H1 (cell line): ENCODE data around the gene ZNF644. TPM values are rescaled to one million over a fixed set of nuclear protein-coding genes. Genes with fewer than 3 reads are reported as not detected.

Experiments used
- CTCF ChIA-PET: fragments of 300-600 bp; sonication (Branson Sonifier 250); formaldehyde crosslinking; loops from one replicate; lab custom pipeline; 2021; ENCODE audit not compliant: partially characterized antibody; lab: Charles Lee
- POLR2A ChIA-PET: fragments of 300-600 bp; sonication (Branson Sonifier 250); formaldehyde crosslinking; loops from one replicate; lab custom pipeline; 2021; ENCODE audit warnings: inconsistent platforms; ENCODE audit not compliant: partially characterized antibody; lab: Charles Lee
- DNase-seq, 2 experiments: peaks; one replicate each; pipeline versions ENCODE4 v3.0.0 to v3.0.0-alpha.2; 2010 to 2022; ENCODE audit warnings: low spot score in 2 of 2, low read depth in 1 of 2, mixed read lengths in 1 of 2
- FAIRE-seq: peaks from 2 replicates; lab custom pipeline; 2011; peaks lifted over from hg19 to GRCh38; lab: Jason Lieb, UNC
- H2AFZ ChIP-seq: 2 replicates; pipeline ENCODE4 v1.8.1; 2012; ENCODE audit warnings: low read length, inconsistent platforms
- H2AK5ac ChIP-seq: 2 replicates; pipeline ENCODE4 v1.6.1; 2013; ENCODE audit warnings: low read depth, low read length
- H2BK120ac ChIP-seq: replicated peaks from 2 replicates; pipeline ENCODE3; 2013; ENCODE audit warnings: low read depth, low read length, inconsistent platforms
- H2BK12ac ChIP-seq: 2 replicates; pipeline ENCODE4 v1.6.1; 2013; ENCODE audit warnings: low read depth, low read length
- H2BK15ac ChIP-seq: 2 replicates; pipeline ENCODE4 v1.6.1; 2013; ENCODE audit warnings: low read length
- H2BK20ac ChIP-seq: 2 replicates; pipeline ENCODE4 v1.6.1; 2013; ENCODE audit warnings: low read length
- H2BK5ac ChIP-seq: 2 replicates; pipeline ENCODE4 v1.6.1; 2013; ENCODE audit warnings: low read depth, low read length
- H3K14ac ChIP-seq: 2 replicates; pipeline ENCODE4 v1.6.1; 2013; ENCODE audit warnings: inconsistent platforms; ENCODE audit not compliant: insufficient read length
- H3K18ac ChIP-seq: 2 replicates; pipeline ENCODE4 v1.6.1; 2013; ENCODE audit warnings: low read length; ENCODE audit errors: extremely low read depth
- H3K23ac ChIP-seq: 2 replicates; pipeline ENCODE4 v1.6.1; 2013; ENCODE audit warnings: inconsistent platforms; ENCODE audit not compliant: insufficient read length
- H3K23me2 ChIP-seq: 2 replicates; pipeline ENCODE4 v1.6.1; 2013; ENCODE audit warnings: low read depth, low read length
- H3K27ac ChIP-seq: 2 replicates; pipeline ENCODE4 v1.6.1; 2011; ENCODE audit warnings: low read depth, low read length, inconsistent platforms
- H3K27me3 ChIP-seq, 4 experiments: replicated peaks in 1 of 4; 1 replicate in 1 of 4; 2 replicates in 3 of 4; pipeline versions ENCODE4 v1.6.1 to v1.8.1; 2011 to 2013; ENCODE audit warnings: low read length in 3 of 4, mild to moderate bottlenecking in 3 of 4, inconsistent platforms in 2 of 4, mixed read lengths in 2 of 4, moderate library complexity in 1 of 4; ENCODE audit not compliant: control insufficient read depth in 3 of 4, insufficient read depth in 3 of 4; ENCODE audit errors: extremely low read depth in 1 of 4
- H3K36me3 ChIP-seq, 4 experiments: 2 replicates each; pipeline versions ENCODE4 v1.6.1 to v1.8.1; 2011 to 2013; ENCODE audit warnings: mild to moderate bottlenecking in 4 of 4, low read length in 3 of 4, moderate library complexity in 2 of 4, control low read depth in 1 of 4, inconsistent platforms in 1 of 4; ENCODE audit not compliant: insufficient read depth in 4 of 4, control insufficient read depth in 2 of 4
- H3K4ac ChIP-seq: replicated peaks from 2 replicates; pipeline ENCODE3; 2013; ENCODE audit warnings: low read length, low read depth, mixed read lengths, inconsistent platforms; ENCODE audit not compliant: insufficient read length
- H3K4me1 ChIP-seq, 4 experiments: replicated peaks in 1 of 4; 1 replicate in 1 of 4; 2 replicates in 3 of 4; pipeline versions ENCODE4 v1.6.1 to v1.8.1; 2011 to 2013; ENCODE audit warnings: low read length in 3 of 4, inconsistent platforms in 2 of 4, mixed read lengths in 1 of 4; ENCODE audit not compliant: insufficient read depth in 4 of 4, control insufficient read depth in 3 of 4
- H3K4me2 ChIP-seq, 2 experiments: 2 replicates each; pipeline versions ENCODE4 v1.6.1 to v1.8.1; 2011 to 2013; ENCODE audit warnings: low read depth in 2 of 2, low read length in 2 of 2, control low read depth in 1 of 2, inconsistent platforms in 1 of 2, mild to moderate bottlenecking in 1 of 2; ENCODE audit not compliant: insufficient read depth in 1 of 2
- H3K4me3 ChIP-seq, 4 experiments: fragments of 200-600, 300-600 bp in 1 of 4; sonication (generic), shearing (Covaris generic), sonication (Bioruptor Twin) in 1 of 4; 2 replicates each; pipeline versions ENCODE4 v1.5.1 to v1.8.1; 2011 to 2016; ENCODE audit warnings: low read length in 4 of 4, low read depth in 3 of 4, control low read depth in 2 of 4, inconsistent platforms in 2 of 4, mild to moderate bottlenecking in 2 of 4, mixed read lengths in 1 of 4, moderate library complexity in 1 of 4; ENCODE audit not compliant: insufficient read depth in 2 of 4; ENCODE audit errors: extremely low read depth in 1 of 4
- H3K56ac ChIP-seq: replicated peaks from 2 replicates; pipeline ENCODE3; 2013; ENCODE audit warnings: low read depth, mild to moderate bottlenecking, mixed read lengths, low read length, inconsistent platforms; ENCODE audit not compliant: insufficient read length
- H3K79me1 ChIP-seq: 2 replicates; pipeline ENCODE4 v1.6.1; 2013; ENCODE audit warnings: low read depth, low read length, control low read depth
- H3K79me2 ChIP-seq, 2 experiments: 2 replicates each; pipeline versions ENCODE4 v1.6.1 to v1.8.1; 2012 to 2013; ENCODE audit warnings: low read length in 2 of 2, mild to moderate bottlenecking in 2 of 2, inconsistent platforms in 1 of 2; ENCODE audit not compliant: insufficient read depth in 2 of 2, control insufficient read depth in 1 of 2
- H3K9ac ChIP-seq, 4 experiments: replicated peaks in 1 of 4; 1 replicate in 1 of 4; 2 replicates in 3 of 4; pipeline versions ENCODE4 v1.6.1 to v1.8.1; 2011 to 2013; ENCODE audit warnings: low read depth in 3 of 4, low read length in 3 of 4, control low read depth in 2 of 4, mild to moderate bottlenecking in 2 of 4, moderate library complexity in 2 of 4, inconsistent platforms in 1 of 4; ENCODE audit errors: extremely low read depth in 1 of 4
- H3K9me3 ChIP-seq, 2 experiments: 2 replicates each; pipeline versions ENCODE4 v1.6.1 to v1.8.1; 2012 to 2013; ENCODE audit warnings: mild to moderate bottlenecking in 2 of 2, moderate library complexity in 2 of 2, control low read depth in 1 of 2, inconsistent platforms in 1 of 2, low read depth in 1 of 2, low read length in 1 of 2, mixed read lengths in 1 of 2; ENCODE audit not compliant: insufficient read depth in 2 of 2
- H4K20me1 ChIP-seq, 2 experiments: replicated peaks in 1 of 2; 2 replicates each; pipeline versions ENCODE3 to v1.8.1; 2011 to 2013; ENCODE audit warnings: inconsistent platforms in 2 of 2, low read length in 2 of 2, mild to moderate bottlenecking in 1 of 2; ENCODE audit not compliant: insufficient read depth in 2 of 2, control insufficient read depth in 1 of 2
- H4K5ac ChIP-seq: 2 replicates; pipeline ENCODE4 v1.6.1; 2013; ENCODE audit warnings: low read length, low read depth, mixed read lengths, inconsistent platforms; ENCODE audit not compliant: insufficient read length
- H4K8ac ChIP-seq: 2 replicates; pipeline ENCODE4 v1.8.0; 2013; ENCODE audit warnings: mild to moderate bottlenecking, moderate library complexity, low read length, inconsistent platforms; ENCODE audit not compliant: insufficient read depth; ENCODE audit errors: extremely low read depth
- H4K91ac ChIP-seq: replicated peaks from 2 replicates; pipeline ENCODE3; 2013; ENCODE audit warnings: low read length, mixed read lengths, inconsistent platforms; ENCODE audit not compliant: insufficient read length
- KDM1A ChIP-seq: fragments of 200-600, 300-600 bp; sonication (generic); IDR thresholded peaks from 2 replicates; pipeline ENCODE4 v1.7.1; 2016; ENCODE audit warnings: mild to moderate bottlenecking, low read length, borderline replicate concordance
- WGBS, 2 experiments: shearing (Covaris generic) in 1 of 2; methylation state at CpG; one replicate each; pipeline versions ENCODE4 v1.1.6 to v1.1.7; 2013 to 2015; ENCODE audit warnings: low lambda C conversion rate in 2 of 2, mixed read lengths in 2 of 2, inconsistent platforms in 1 of 2, low coverage in 1 of 2, missing lambda C conversion rate in 1 of 2; ENCODE audit not compliant: insufficient replicate concordance in 2 of 2, insufficient coverage in 1 of 2, insufficient read length in 1 of 2; ENCODE audit errors: extremely low coverage in 1 of 2, missing lambda C conversion rate in 1 of 2; 5-methylcytosine and 5-hydroxymethylcytosine counted together
- polyA plus RNA-seq, 7 experiments: library from polyadenylated mRNA; depleted of rRNA in 3 of 7; stranded (reverse) in 5 of 7; unstranded in 2 of 7; fragments of >200 nt in 5 of 7; fragments of 200-250 nt in 2 of 7; gene quantifications; 1 replicate in 5 of 7; 2 replicates in 1 of 7; 4 replicates in 1 of 7; pipeline versions ENCODE4 v1.2.1 to v1.2.3, GENCODE V29; 2011 to 2013; ENCODE audit warnings: missing spikeins in 2 of 7, mixed read lengths in 2 of 7
- total RNA-seq: library from RNA; stranded (reverse); fragmentation: NEBNext Ultra II Directional; extraction: Animal tissue kit (Norgen Biotek cat#: 25700); gene quantifications from 2 replicates; pipeline ENCODE4 v1.2.1, GENCODE V29; 2021
- TF ChIP-seq, protein P1 (sequence below): IDR thresholded peaks from 2 replicates; pipeline ENCODE4 v1.6.1; 2012; ENCODE audit warnings: low read length, inconsistent platforms

Gene ZNF644
- total and polyA plus RNA-seq, 2 of the 8 experiments (the other 6 are each of a cell fraction or from before 2014, with no cell fraction given), result 14.5 to 93.5 TPM

DNA sequence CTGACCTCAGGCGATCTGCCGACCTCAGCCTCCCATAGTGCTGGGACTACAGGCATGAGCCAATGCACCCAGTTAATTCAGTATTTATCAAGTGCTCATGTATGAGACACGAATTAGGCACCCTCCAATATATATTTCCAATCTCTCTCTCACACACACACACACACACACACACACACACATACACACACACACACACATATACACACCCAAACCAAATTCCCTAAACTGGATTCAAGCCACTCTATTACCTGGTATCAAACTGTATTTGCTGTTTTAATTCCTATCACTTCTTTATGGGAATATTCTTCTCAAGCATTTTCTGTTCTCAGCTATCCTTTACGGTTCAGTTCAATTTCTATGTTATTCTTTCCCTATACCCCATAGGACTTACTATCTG lies 8.5 kb downstream of the ZNF644 start:
- H3K27me3 ChIP-seq, result no peaks in the 10 kb centered on the region
- FAIRE-seq, result no peak
- no peak overlapping the region for H4K8ac ChIP-seq
- TF ChIP-seq, protein P1, sequence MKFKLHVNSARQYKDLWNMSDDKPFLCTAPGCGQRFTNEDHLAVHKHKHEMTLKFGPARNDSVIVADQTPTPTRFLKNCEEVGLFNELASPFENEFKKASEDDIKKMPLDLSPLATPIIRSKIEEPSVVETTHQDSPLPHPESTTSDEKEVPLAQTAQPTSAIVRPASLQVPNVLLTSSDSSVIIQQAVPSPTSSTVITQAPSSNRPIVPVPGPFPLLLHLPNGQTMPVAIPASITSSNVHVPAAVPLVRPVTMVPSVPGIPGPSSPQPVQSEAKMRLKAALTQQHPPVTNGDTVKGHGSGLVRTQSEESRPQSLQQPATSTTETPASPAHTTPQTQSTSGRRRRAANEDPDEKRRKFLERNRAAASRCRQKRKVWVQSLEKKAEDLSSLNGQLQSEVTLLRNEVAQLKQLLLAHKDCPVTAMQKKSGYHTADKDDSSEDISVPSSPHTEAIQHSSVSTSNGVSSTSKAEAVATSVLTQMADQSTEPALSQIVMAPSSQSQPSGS, result no peak
- TF ChIP-seq KDM1A, result no peak
- H3K4ac ChIP-seq, result no peak overlapping the region
- H2BK20ac ChIP-seq, result no peak overlapping the region
- ChIA-PET CTCF (interaction anchor here (0.5 to 1.5 kb wide), 2 partner anchors 8 to 15 kb away, joined by 3 to 8 read pairs; no protein-coding TSS in a partner anchor), POLR2A (interaction anchor here (1.0 to 9.6 kb wide), 3 partner anchors 8 to 150 kb away, joined by 3 to 92 read pairs (median 4); partner anchors contain the start of gene ZNF644)
- H3K4me3 ChIP-seq, result no peak overlapping the region
- H3K4me2 ChIP-seq, result no peak overlapping the region
- no peak overlapping the region for H2BK12ac ChIP-seq
- no peak overlapping the region for H2BK120ac ChIP-seq
- no peak overlapping the region for H4K5ac ChIP-seq
- H2BK5ac ChIP-seq, result no peak overlapping the region; the same call in 1 of the 2 replicates
- H3K9ac ChIP-seq, result no peak overlapping the region
- H3K18ac ChIP-seq, result no peak overlapping the region
- H3K23ac ChIP-seq, result no peak overlapping the region
- no peak overlapping the region for H3K56ac ChIP-seq
- no peak overlapping the region for H3K14ac ChIP-seq
- no peak overlapping the region for H2AFZ ChIP-seq
- H3K79me1 ChIP-seq, result peaks cover 3% of the 10 kb centered on the region; the same call in 1 of the 2 replicates
- H4K20me1 ChIP-seq, result peaks cover 8 to 12% of the 10 kb centered on the region in 2 experiments
- DNase-seq, result no peak
- H3K4me1 ChIP-seq, result peaks cover 0 to 24% (median 7%) of the 10 kb centered on the region in 4 experiments; a peak in 4 of 7 replicates
- H2BK15ac ChIP-seq, result no peak overlapping the region
- H4K91ac ChIP-seq, result no peak overlapping the region
- WGBS, 2 experiments, result 80% methylated on average over 4 of the region's 4 CpGs; no CpG with 5 or more reads in 1 of the 2 experiments
- H2AK5ac ChIP-seq, result no peak overlapping the region
- no peaks in the 10 kb centered on the region; the same call in 1 of the 2 replicates for H3K23me2 ChIP-seq
- H3K9me3 ChIP-seq, result no peaks in the 10 kb centered on the region
- no peak overlapping the region for H3K27ac ChIP-seq
- H3K79me2 ChIP-seq, result peaks cover 8 to 100% of the 10 kb centered on the region in 2 experiments
- H3K36me3 ChIP-seq, result peaks cover 0 to 3% (median under 1%) of the 10 kb centered on the region in 4 experiments; a peak in 3 of 8 replicates
